ENCODE results near the gene EPHB4. TPM values are rescaled to one million over a fixed set of nuclear protein-coding genes. Genes with fewer than 3 reads are reported as not detected.
A peak's percentile ranks its signal among the peaks of the same experiment; 100 is the strongest.

The EPHB4 gene
- total and polyA plus RNA-seq, 2 of the 8 experiments (the other 6 are each of a cell fraction or from before 2014, with no cell fraction given) = 85.0 to 113 TPM

DNA sequence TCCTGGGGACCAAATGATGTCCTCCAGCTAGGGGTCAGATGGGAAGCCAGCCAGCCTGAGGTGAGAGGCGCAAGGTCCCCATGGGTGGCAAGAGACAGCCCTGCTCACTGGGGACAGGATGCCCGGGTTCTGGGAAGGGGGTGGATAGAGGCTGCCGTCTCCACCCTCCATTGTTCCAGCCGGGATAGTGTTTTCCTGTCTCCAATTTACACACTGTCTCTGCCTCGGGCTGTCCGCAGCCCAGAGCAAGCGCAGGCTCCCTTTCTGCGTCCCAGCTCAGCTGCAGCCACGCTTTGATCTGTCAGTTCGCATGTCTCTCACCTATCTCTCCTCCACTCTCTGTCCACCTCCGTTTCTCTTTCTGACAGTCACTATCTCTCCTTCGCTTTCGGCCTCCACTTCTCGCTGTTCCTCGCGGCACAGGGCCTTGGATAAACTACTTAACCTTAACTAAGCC is 2.1 kb downstream of the EPHB4 start (continued):
- peak; percentile 66 for TF ChIP-seq SAP30 (IDR thresholded peaks at IDR 0.05; ENCODE audit: insufficient read depth, insufficient replicate concordance, low read length)

Measured in H1 (cell line).